CD4-positive, CD25-positive, alpha-beta regulatory T cell (primary cell): ENCODE results near the gene UBE2K. TPM values are rescaled to one million over a fixed set of nuclear protein-coding genes. Genes with fewer than 3 reads are reported as not detected.
"Not testable (repeated sequence)": the region's sequence is repeated elsewhere in the genome, so short reads cannot be mapped to it uniquely, and the experiment has no call there.

Source experiments
- ATAC-seq, 2 donors: fragments of 150-1000 bp; cut with Tn5 transposase; one replicate each; pipeline ENCODE4 v1.10.0; 2021; ENCODE audit warnings: low read depth in 2 of 2, moderate number of reproducible peaks in 2 of 2, moderate library complexity in 1 of 2
- DNase-seq, 3 donors: peaks; one replicate each; pipeline versions ENCODE4 v3.0.0 to v3.0.0-alpha.2; 2012 to 2022; ENCODE audit warnings: mixed read lengths in 1 of 3
- H3K27ac ChIP-seq: one replicate; pipeline ENCODE4 v1.7.0; 2013; ENCODE audit warnings: mild to moderate bottlenecking, low read length; ENCODE audit not compliant: insufficient read depth, poor library complexity, severe bottlenecking
- H3K27me3 ChIP-seq: one replicate; pipeline ENCODE4 v1.7.0; 2013; ENCODE audit warnings: low read length; ENCODE audit not compliant: control insufficient read depth, insufficient read depth
- H3K36me3 ChIP-seq: one replicate; pipeline ENCODE4 v1.7.0; 2013; ENCODE audit warnings: mild to moderate bottlenecking, low read length, moderate library complexity; ENCODE audit not compliant: control insufficient read depth, insufficient read depth
- H3K4me1 ChIP-seq: 2 replicates; pipeline ENCODE4 v1.7.0; 2013; ENCODE audit warnings: mild to moderate bottlenecking, low read length; ENCODE audit not compliant: insufficient read depth, control insufficient read depth, poor library complexity, severe bottlenecking
- H3K4me3 ChIP-seq: one replicate; pipeline ENCODE4 v1.7.0; 2013; ENCODE audit warnings: low read depth, mild to moderate bottlenecking, low read length, moderate library complexity
- H3K9me3 ChIP-seq, 2 experiments: 1 replicate in 1 of 2; 2 replicates in 1 of 2; pipeline ENCODE4 v1.7.0; 2013; ENCODE audit warnings: low read length in 2 of 2, mild to moderate bottlenecking in 1 of 2, moderate library complexity in 1 of 2; ENCODE audit not compliant: control insufficient read depth in 2 of 2
- H3K27ac Mint-ChIP-seq, 3 donors: one replicate each; pipeline ENCODE4 v1.8.0; 2020 to 2022; ENCODE audit warnings: mild to moderate bottlenecking in 3 of 3, mixed read lengths in 3 of 3, moderate library complexity in 2 of 3
- H3K27me3 Mint-ChIP-seq: one replicate; pipeline ENCODE4 v1.8.0; 2022; ENCODE audit warnings: mild to moderate bottlenecking, mixed read lengths
- H3K36me3 Mint-ChIP-seq: one replicate; pipeline ENCODE4 v1.8.0; 2020; ENCODE audit warnings: mixed read lengths
- H3K4me1 Mint-ChIP-seq, 4 donors: one replicate each; pipeline ENCODE4 v1.8.0; 2020 to 2022; ENCODE audit warnings: mixed read lengths in 4 of 4, mild to moderate bottlenecking in 1 of 4
- H3K4me3 Mint-ChIP-seq, 4 donors: one replicate each; pipeline ENCODE4 v1.8.0; 2020 to 2022; ENCODE audit warnings: mild to moderate bottlenecking in 4 of 4, mixed read lengths in 4 of 4, moderate library complexity in 3 of 4
- H3K9me3 Mint-ChIP-seq, 7 donors: one replicate each; pipeline ENCODE4 v1.8.0; 2020 to 2022; ENCODE audit warnings: mixed read lengths in 7 of 7, mild to moderate bottlenecking in 3 of 7, moderate library complexity in 2 of 7
- polyA plus RNA-seq, 4 donors: library from polyadenylated mRNA; unstranded; fragments of 300-500 nt; fragmentation: Illumina TruSeq; gene quantifications; one replicate each; pipeline ENCODE4 v1.2.3, GENCODE V29; 2021
- total RNA-seq: library from RNA; stranded (reverse); gene quantifications from one replicate; pipeline ENCODE4 v1.2.3, GENCODE V29; 2022

UBE2K gene
- total and polyA plus RNA-seq, 5 donors from 2014 or later = 56.0 to 96.6 (median 73.4) TPM

DNA sequence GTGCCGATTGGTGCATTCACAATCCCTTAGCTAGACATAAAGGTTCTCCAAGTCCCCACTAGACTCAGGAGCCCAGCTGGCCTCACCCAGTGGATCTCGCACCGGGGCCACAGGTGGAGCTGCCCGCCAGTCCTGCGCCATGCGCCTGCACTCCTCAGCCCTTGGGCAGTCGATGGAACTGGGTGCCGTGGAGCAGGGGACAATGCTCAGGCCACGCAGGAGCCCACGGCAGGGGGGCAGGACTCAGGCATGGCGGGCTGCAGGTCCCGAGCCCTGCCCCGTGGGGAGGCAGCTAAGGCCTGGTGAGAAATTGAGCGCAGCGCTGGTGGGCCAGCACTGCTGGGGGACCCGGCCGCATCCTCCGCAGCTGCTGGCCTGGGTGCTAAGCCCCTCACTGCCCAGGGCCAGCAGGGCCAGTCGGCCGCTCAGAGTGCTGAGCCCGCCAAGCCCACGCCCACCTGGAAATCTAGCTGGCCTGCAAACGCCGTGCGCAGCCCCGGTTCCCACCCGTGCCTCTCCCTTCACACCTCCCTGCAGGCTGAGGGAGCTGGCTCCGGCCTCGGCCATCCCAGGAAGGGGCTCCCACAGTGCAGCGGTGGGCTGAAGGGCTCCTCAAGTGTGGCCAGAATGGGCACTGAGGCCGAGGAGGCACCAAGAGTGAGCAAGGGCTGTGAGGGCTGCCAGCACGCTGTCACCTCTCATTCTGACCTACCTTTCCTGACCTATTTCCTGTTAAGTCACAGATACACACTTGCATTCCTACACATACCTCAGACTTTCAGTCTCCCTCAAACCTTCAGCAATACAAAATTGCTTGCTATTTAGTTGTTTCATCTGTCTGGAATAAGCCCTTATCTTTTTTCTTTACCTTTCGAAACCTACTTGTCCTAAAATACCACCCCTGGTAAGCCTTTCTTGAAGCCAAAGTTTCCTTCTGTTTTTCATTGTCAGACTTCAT lies 20.7 kb downstream of the UBE2K start:
- peak in 1 of 3 donors; percentile 28 for DNase-seq
- Mint-ChIP-seq H3K9me3 (no peaks in the 10 kb centered on the region), H3K27me3 (no peaks in the 10 kb centered on the region), H3K27ac (peak overlapping the region; percentile 0 to 90 (median 15)), H3K36me3 (peaks cover 21% of the 10 kb centered on the region), H3K4me1 (peaks cover 22 to 63% (median 45%) of the 10 kb centered on the region in 4 donors), H3K4me3 (peak overlapping the region in 3 of 4 donors; percentile 6 to 36 (median 7))
- Histone ChIP-seq H3K27ac (peak overlapping the region; percentile 5), H3K4me1 (peaks cover 21% of the 10 kb centered on the region), H3K4me3 (peak overlapping the region; percentile 6), H3K36me3 (peaks cover 11% of the 10 kb centered on the region), H3K27me3 (no peaks in the 10 kb centered on the region), H3K9me3 (no peaks in the 10 kb centered on the region)
- peak in 1 of 2 donors; percentile 68 for ATAC-seq

DNA sequence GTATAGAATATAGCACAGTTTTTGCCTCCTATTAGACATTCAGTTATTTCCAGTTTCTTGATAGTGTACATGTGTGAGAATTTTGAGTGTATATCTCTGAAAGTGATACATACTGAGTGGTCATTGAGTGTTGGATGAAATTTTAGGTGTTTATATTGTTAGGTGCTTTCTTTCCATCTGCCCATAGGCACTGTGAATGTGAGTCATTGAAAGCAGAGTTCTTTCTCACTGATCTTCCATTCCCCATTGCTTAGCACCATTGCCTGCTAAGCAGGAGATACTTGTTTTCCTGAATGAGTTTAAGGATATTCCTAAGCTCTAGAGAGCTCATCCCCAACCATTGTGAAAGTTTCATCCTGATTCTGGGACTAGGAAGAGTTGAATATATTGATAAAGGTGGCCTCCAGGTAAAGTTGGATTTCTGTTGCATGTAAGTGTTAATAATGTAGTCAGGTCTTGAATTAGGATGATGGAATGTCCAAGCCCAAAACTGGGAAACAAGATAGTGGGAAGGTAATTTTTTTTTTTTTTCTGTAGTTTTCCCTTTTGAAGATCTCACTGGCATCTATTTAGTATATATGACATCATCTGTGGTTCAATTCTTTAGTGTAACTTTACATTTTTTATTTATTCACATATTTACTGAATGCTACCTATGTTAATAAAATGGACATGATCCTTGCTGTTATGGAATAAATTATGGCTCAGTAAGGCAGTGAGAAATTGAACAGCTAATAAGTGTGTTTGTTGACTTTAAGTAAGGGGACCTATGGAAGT lies 22.1 kb downstream of the UBE2K start:
- H3K4me1 ChIP-seq = peaks cover 21% of the 10 kb centered on the region
- no peak overlapping the region for H3K4me3 ChIP-seq
- Mint-ChIP-seq H3K36me3 (peaks cover 17% of the 10 kb centered on the region), H3K4me1 (peaks cover 17 to 61% (median 40%) of the 10 kb centered on the region in 4 donors), H3K9me3 (no peaks in the 10 kb centered on the region), H3K27ac (peak overlapping the region in 2 of 3 donors; percentile 48 to 61), H3K4me3 (peak overlapping the region in 2 of 4 donors; percentile 8 to 15), H3K27me3 (no peaks in the 10 kb centered on the region)
- H3K27ac ChIP-seq = no peak overlapping the region
- peaks cover 11% of the 10 kb centered on the region for H3K36me3 ChIP-seq
- no peaks in the 10 kb centered on the region for H3K27me3 ChIP-seq
- no peaks in the 10 kb centered on the region for H3K9me3 ChIP-seq
- DNase-seq (no peak), ATAC-seq (no peak)

DNA sequence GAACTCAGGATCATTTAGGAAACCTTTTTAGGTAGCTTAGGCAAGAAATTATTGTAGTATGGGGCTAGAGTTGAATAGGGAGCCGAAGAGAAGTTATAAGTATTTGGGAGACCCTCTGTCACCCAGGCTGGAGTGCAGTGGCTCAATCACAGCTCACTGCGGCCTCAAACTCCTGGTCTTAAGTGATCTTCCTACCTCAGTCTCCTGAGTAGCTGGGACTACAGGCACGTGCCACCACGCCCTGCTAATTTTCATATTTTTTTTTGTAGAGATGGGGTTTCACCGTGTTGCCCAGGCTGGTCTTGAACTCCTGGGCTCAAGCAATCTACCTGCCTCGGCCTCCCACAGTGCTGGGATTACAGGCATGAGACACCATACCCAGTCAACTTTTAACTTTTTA lies 23.3 kb downstream of the UBE2K start:
- not testable (repeated sequence) for H3K27ac ChIP-seq, ATAC-seq, H3K27me3 Mint-ChIP-seq, H3K4me3 Mint-ChIP-seq, H3K4me3 ChIP-seq, H3K9me3 Mint-ChIP-seq, H3K9me3 ChIP-seq, H3K27me3 ChIP-seq, DNase-seq
- H3K36me3 ChIP-seq = peaks cover 11% of the 10 kb centered on the region
- H3K4me1 ChIP-seq = peaks cover 24% of the 10 kb centered on the region
- Mint-ChIP-seq H3K4me1 (peaks cover 17 to 60% (median 40%) of the 10 kb centered on the region in 4 donors), H3K27ac (peak overlapping the region in 2 of 3 donors; percentile 35 to 72), H3K36me3 (peaks cover 14% of the 10 kb centered on the region)

DNA sequence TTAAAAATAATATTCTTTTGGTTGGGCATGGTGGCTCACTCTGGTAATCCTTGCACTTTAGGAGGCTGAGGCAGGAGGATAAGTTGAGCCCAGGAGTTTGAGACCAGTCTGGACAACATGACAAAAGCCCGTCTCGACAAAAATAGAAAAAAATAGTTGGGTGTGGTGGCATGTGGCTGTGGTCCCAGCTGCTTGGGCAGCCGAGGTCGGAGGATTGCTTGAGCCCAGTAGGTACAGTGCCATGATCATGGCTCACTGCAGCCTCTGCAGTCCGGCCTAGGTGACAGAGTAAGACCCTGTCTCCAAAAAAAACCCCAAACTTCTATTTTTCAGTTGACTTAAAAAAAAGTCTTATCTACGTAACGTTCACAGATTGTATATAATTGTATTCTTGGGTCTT lies 23.9 kb downstream of the UBE2K start:
- H3K4me1 ChIP-seq = peaks cover 22% of the 10 kb centered on the region
- no peaks in the 10 kb centered on the region for H3K27me3 Mint-ChIP-seq
- peaks cover 20% of the 10 kb centered on the region for H3K36me3 Mint-ChIP-seq
- H3K4me3 Mint-ChIP-seq = no peak overlapping the region
- H3K4me1 Mint-ChIP-seq = peaks cover 17 to 65% (median 44%) of the 10 kb centered on the region in 4 donors
- no peak overlapping the region for H3K4me3 ChIP-seq
- peak overlapping the region in 1 of 3 donors; percentile 35 for H3K27ac Mint-ChIP-seq
- H3K9me3 ChIP-seq = no peaks in the 10 kb centered on the region
- DNase-seq (no peak), ATAC-seq (no peak)
- no peaks in the 10 kb centered on the region for H3K9me3 Mint-ChIP-seq
- H3K27ac ChIP-seq = no peak overlapping the region
- peaks cover 11% of the 10 kb centered on the region for H3K36me3 ChIP-seq
- no peaks in the 10 kb centered on the region for H3K27me3 ChIP-seq

DNA sequence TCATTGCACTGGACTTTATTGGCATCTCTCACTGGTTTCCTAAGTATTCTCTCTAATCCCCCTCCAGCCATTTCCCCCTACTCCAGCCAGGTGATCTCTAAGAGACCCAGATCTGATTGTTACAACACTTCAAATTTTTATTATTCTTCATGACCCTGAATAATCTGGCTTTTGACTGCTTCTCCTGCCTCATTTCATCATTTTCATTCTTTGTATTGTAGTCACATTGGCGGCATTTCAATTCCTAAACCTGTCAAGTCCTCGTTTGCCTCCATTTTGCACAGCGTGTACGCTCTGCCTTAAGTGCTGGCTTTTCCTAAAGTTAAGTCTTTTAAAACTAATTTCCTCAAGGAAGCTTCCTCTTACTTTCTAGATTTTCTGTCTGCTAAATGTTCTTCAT lies 31.6 kb downstream of the UBE2K start:
- peaks cover 3% of the 10 kb centered on the region for H3K4me1 ChIP-seq
- H3K27ac ChIP-seq = no peak overlapping the region
- no peak overlapping the region for H3K4me3 ChIP-seq
- ATAC-seq = no peak
- no peak for DNase-seq
- H3K27me3 ChIP-seq = no peaks in the 10 kb centered on the region
- H3K4me3 Mint-ChIP-seq = peak overlapping the region in 1 of 4 donors; percentile 49
- H3K9me3 ChIP-seq = no peaks in the 10 kb centered on the region
- no peaks in the 10 kb centered on the region for H3K27me3 Mint-ChIP-seq
- peaks cover 26% of the 10 kb centered on the region for H3K36me3 Mint-ChIP-seq
- no peaks in the 10 kb centered on the region for H3K9me3 Mint-ChIP-seq
- peaks cover 17 to 59% (median 41%) of the 10 kb centered on the region in 4 donors for H3K4me1 Mint-ChIP-seq
- peak overlapping the region in 2 of 3 donors; percentile 6 to 63 for H3K27ac Mint-ChIP-seq
- peaks cover 11% of the 10 kb centered on the region for H3K36me3 ChIP-seq

DNA sequence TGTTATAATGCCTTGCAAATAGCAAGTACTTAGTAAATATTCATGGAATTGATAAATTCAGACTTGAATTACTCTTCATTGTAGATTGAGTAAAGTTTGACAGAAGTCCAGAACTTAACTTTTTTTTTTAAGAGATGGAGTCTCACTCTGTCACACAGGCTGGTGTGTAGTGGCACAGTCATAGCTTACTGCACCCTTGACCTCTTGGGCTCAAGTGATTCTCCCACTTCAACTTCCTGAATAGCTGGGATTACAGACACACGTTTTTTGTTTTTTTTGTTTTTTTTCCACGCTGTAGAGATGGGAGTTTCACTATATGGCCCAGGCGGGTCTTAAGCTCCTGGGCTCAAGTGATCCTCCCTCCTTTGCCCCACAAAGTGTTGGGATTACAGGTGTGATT lies 32.1 kb downstream of the UBE2K start:
- no peaks in the 10 kb centered on the region for H3K9me3 ChIP-seq
- no peak overlapping the region for H3K27ac ChIP-seq
- no peaks in the 10 kb centered on the region for H3K9me3 Mint-ChIP-seq
- no peak for ATAC-seq
- H3K4me3 ChIP-seq = no peak overlapping the region
- DNase-seq = no peak
- no peak overlapping the region for H3K4me3 Mint-ChIP-seq
- H3K27me3 ChIP-seq = no peaks in the 10 kb centered on the region
- peaks cover 26% of the 10 kb centered on the region for H3K36me3 Mint-ChIP-seq
- H3K4me1 ChIP-seq = peaks cover 3% of the 10 kb centered on the region
- H3K27ac Mint-ChIP-seq = peak overlapping the region in 1 of 3 donors; percentile 20
- H3K36me3 ChIP-seq = peaks cover 11% of the 10 kb centered on the region
- H3K27me3 Mint-ChIP-seq = no peaks in the 10 kb centered on the region
- peaks cover 17 to 55% (median 40%) of the 10 kb centered on the region in 4 donors for H3K4me1 Mint-ChIP-seq

DNA sequence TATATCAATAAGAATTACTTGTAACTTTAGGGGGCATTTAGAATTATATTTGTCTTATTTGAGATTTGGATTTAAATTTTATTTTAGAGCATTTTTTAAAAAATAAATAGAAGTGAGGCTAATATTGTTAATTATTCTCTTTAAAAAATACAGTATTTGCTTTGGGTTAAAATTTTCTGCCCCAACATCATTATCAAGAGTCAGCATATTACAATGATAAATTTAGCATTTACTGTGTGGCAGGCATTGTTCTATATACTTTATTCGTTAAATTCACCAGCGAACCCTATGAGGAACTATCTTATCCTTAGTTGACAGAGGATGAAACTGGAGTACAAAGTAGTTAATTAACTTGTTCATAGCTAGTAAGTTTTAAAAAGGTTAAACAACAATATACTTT lies 34.0 kb downstream of the UBE2K start:
- Mint-ChIP-seq H3K9me3 (no peaks in the 10 kb centered on the region), H3K27me3 (no peaks in the 10 kb centered on the region), H3K4me3 (no peak overlapping the region), H3K4me1 (peaks cover 16 to 47% (median 32%) of the 10 kb centered on the region in 4 donors), H3K27ac (no peak overlapping the region), H3K36me3 (peaks cover 17% of the 10 kb centered on the region)
- ATAC-seq (no peak), DNase-seq (no peak)
- H3K27me3 ChIP-seq = no peaks in the 10 kb centered on the region
- no peaks in the 10 kb centered on the region for H3K9me3 ChIP-seq
- peaks cover 11% of the 10 kb centered on the region for H3K36me3 ChIP-seq
- no peak overlapping the region for H3K27ac ChIP-seq
- no peak overlapping the region for H3K4me3 ChIP-seq
- H3K4me1 ChIP-seq = no peaks in the 10 kb centered on the region
